ENCODE measurements around the gene SIRPD. TPM values are rescaled to one million over a fixed set of nuclear protein-coding genes. Genes with fewer than 3 reads are reported as not detected.
"Not testable (repeated sequence)": the region's sequence is repeated elsewhere in the genome, so short reads cannot be mapped to it uniquely, and the experiment has no call there.

Gene SIRPD
- total RNA-seq, 1 experiment from 2014 or later = not detected

GRCh38 chr20:1507276-1507675 lies 50.2 kb downstream of the SIRPD start:
- no peak for DNase-seq (ENCODE audit: low read depth, low spot score)
- in situ Hi-C loops (cut with HindIII; ENCODE audit: low pct_unique_long_range_greater_than_20kb, low sequenced_read_pairs) = no loop called here

- no peak for DNase-seq (ENCODE audit: low read depth, low spot score)
- in situ Hi-C loops (cut with HindIII; ENCODE audit: low pct_unique_long_range_greater_than_20kb, low sequenced_read_pairs) = no loop called here
These were observed 51.6 kb downstream of the SIRPD start for GRCh38 chr20:1505871-1506270.

GRCh38 chr20:1505361-1505760 lies 52.1 kb downstream of the SIRPD start:
- in situ Hi-C loops (cut with HindIII; ENCODE audit: low pct_unique_long_range_greater_than_20kb, low sequenced_read_pairs) = no loop called here
- no peak for DNase-seq (ENCODE audit: low read depth, low spot score)

- in situ Hi-C loops (cut with HindIII; ENCODE audit: low pct_unique_long_range_greater_than_20kb, low sequenced_read_pairs) = no loop called here
- peak; percentile 95 for DNase-seq (ENCODE audit: low read depth, low spot score)
These were observed 53.8 kb downstream of the SIRPD start for GRCh38 chr20:1503564-1504227.

- in situ Hi-C loops (cut with HindIII; ENCODE audit: low pct_unique_long_range_greater_than_20kb, low sequenced_read_pairs) = no loop called here
- no peak for DNase-seq (ENCODE audit: low read depth, low spot score)
These were observed 57.0 kb downstream of the SIRPD start for GRCh38 chr20:1500496-1500895.

- in situ Hi-C loops (cut with HindIII; ENCODE audit: low pct_unique_long_range_greater_than_20kb, low sequenced_read_pairs) = no loop called here
- DNase-seq (ENCODE audit: low read depth, low spot score) = no peak
These were observed 57.7 kb downstream of the SIRPD start for GRCh38 chr20:1499528-1500420.

- DNase-seq (ENCODE audit: low read depth, low spot score); in situ Hi-C loops (cut with HindIII; ENCODE audit: low pct_unique_long_range_greater_than_20kb, low sequenced_read_pairs): not testable (repeated sequence)
These were observed 60.1 kb downstream of the SIRPD start for GRCh38 chr20:1497371-1497770.

GRCh38 chr20:1496930-1497329 lies 60.6 kb downstream of the SIRPD start:
- in situ Hi-C loops (cut with HindIII; ENCODE audit: low pct_unique_long_range_greater_than_20kb, low sequenced_read_pairs) = no loop called here
- no peak for DNase-seq (ENCODE audit: low read depth, low spot score)

- in situ Hi-C loops (cut with HindIII; ENCODE audit: low pct_unique_long_range_greater_than_20kb, low sequenced_read_pairs) = no loop called here
- no peak for DNase-seq (ENCODE audit: low read depth, low spot score)
These were observed 63.1 kb downstream of the SIRPD start for GRCh38 chr20:1494436-1494835.

- in situ Hi-C loops (cut with HindIII; ENCODE audit: low pct_unique_long_range_greater_than_20kb, low sequenced_read_pairs) = no loop called here
- no peak for DNase-seq (ENCODE audit: low read depth, low spot score)
These were observed 64.0 kb downstream of the SIRPD start for GRCh38 chr20:1493536-1493935.

GRCh38 chr20:1491860-1492642 lies 65.5 kb downstream of the SIRPD start:
- no peak for DNase-seq (ENCODE audit: low read depth, low spot score)
- in situ Hi-C loops (cut with HindIII; ENCODE audit: low pct_unique_long_range_greater_than_20kb, low sequenced_read_pairs) = no loop called here

- in situ Hi-C loops (cut with HindIII; ENCODE audit: low pct_unique_long_range_greater_than_20kb, low sequenced_read_pairs) = no loop called here
- DNase-seq (ENCODE audit: low read depth, low spot score) = no peak
These were observed 66.1 kb downstream of the SIRPD start, which contains the start of gene SIRPB2 for GRCh38 chr20:1491281-1491840. Gene SIRPB2 (minus strand): TSS chr20:1491420. CDS start chr20:1491359, 61 bp downstream.

GRCh38 chr20:1490643-1491195 lies 66.8 kb downstream of the SIRPD start:
- in situ Hi-C loops (cut with HindIII; ENCODE audit: low pct_unique_long_range_greater_than_20kb, low sequenced_read_pairs) = no loop called here
- DNase-seq (ENCODE audit: low read depth, low spot score) = no peak

GRCh38 chr20:1489764-1490436 lies 67.6 kb downstream of the SIRPD start:
- no peak for DNase-seq (ENCODE audit: low read depth, low spot score)
- in situ Hi-C loops (cut with HindIII; ENCODE audit: low pct_unique_long_range_greater_than_20kb, low sequenced_read_pairs) = no loop called here

GRCh38 chr20:1489325-1489724 lies 68.2 kb downstream of the SIRPD start:
- no peak for DNase-seq (ENCODE audit: low read depth, low spot score)
- in situ Hi-C loops (cut with HindIII; ENCODE audit: low pct_unique_long_range_greater_than_20kb, low sequenced_read_pairs) = no loop called here

GRCh38 chr20:1486566-1486965 lies 70.9 kb downstream of the SIRPD start:
- DNase-seq (ENCODE audit: low read depth, low spot score) = no peak
- in situ Hi-C loops (cut with HindIII; ENCODE audit: low pct_unique_long_range_greater_than_20kb, low sequenced_read_pairs) = no loop called here
